HUES6 (cell line): ENCODE data around the gene EPB41L3.

Source experiments
- H3K27ac ChIP-seq: 2 replicates; pipeline ENCODE4 v1.7.0; 2013; ENCODE audit warnings: low read depth, mild to moderate bottlenecking, low read length, inconsistent platforms
- H3K27me3 ChIP-seq: 2 replicates; pipeline ENCODE4 v1.6.1; 2013; ENCODE audit warnings: low read length; ENCODE audit not compliant: control insufficient read depth, insufficient read depth
- H3K36me3 ChIP-seq: 2 replicates; pipeline ENCODE4 v1.6.1; 2013; ENCODE audit warnings: low read length; ENCODE audit not compliant: control insufficient read depth, insufficient read depth
- H3K4me1 ChIP-seq: 2 replicates; pipeline ENCODE4 v1.6.1; 2013; ENCODE audit warnings: low read length; ENCODE audit not compliant: control insufficient read depth, insufficient read depth
- H3K4me3 ChIP-seq: 2 replicates; pipeline ENCODE4 v1.5.1; 2013; ENCODE audit warnings: low read depth, low read length
- H3K9ac ChIP-seq: one replicate; pipeline ENCODE4 v1.6.1; 2013; ENCODE audit warnings: mild to moderate bottlenecking, low read length
- H3K9me3 ChIP-seq: 2 replicates; pipeline ENCODE4 v1.6.1; 2013; ENCODE audit warnings: low read depth, low read length; ENCODE audit not compliant: control insufficient read depth, insufficient read depth

The EPB41L3 gene

DNA sequence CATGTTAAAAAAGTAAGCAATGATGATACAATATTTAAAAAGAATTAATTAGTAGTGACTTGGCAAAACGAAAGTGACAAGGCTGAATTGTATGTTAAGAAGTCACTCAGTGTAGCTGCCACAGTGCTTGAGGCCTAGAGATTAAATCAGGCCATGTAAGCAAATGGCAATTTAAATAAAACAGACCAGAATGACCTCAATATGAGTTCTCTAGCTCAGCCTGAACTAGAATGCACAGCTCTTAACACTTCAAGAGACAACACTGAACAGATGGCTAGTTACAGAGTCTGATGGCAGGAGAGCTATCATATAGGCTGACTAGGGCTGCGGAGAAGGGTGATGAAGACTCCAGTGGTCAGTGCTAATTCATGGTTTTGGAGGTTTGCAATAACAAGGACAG lies 130.3 kb downstream of the EPB41L3 start:
- no peak overlapping the region for H3K4me3 ChIP-seq
- H3K27ac ChIP-seq = no peak overlapping the region
- H3K27me3 ChIP-seq = no peaks in the 10 kb centered on the region
- H3K36me3 ChIP-seq = no peaks in the 10 kb centered on the region
- peaks cover 2% of the 10 kb centered on the region; the same call in 1 of the 2 replicates for H3K4me1 ChIP-seq
- H3K9me3 ChIP-seq = no peaks in the 10 kb centered on the region
- no peak overlapping the region for H3K9ac ChIP-seq

DNA sequence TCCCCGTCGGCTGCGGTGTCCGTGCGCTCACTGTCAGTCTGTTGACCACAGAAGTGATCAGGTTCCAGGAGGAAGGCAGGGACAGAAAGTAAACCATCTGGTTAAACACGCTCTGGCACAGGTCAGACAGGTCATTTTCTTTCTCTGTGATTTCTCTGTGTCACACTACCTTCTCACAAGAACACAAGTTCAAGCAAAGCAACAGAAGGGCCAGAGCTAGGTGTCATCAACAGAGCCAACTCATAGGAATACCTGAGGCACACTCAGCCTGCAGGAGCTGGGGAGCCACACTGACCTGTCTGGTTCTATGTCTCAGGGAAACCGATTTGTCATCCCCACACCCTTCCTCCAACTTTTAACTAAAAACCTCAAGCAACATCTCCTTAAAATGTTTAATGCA lies 133.2 kb downstream of the EPB41L3 start:
- Histone ChIP-seq H3K4me3 (no peak overlapping the region), H3K4me1 (peaks cover 2% of the 10 kb centered on the region; the same call in 1 of the 2 replicates), H3K27ac (no peak overlapping the region), H3K9ac (no peak overlapping the region), H3K27me3 (no peaks in the 10 kb centered on the region), H3K9me3 (no peaks in the 10 kb centered on the region), H3K36me3 (no peaks in the 10 kb centered on the region)

DNA sequence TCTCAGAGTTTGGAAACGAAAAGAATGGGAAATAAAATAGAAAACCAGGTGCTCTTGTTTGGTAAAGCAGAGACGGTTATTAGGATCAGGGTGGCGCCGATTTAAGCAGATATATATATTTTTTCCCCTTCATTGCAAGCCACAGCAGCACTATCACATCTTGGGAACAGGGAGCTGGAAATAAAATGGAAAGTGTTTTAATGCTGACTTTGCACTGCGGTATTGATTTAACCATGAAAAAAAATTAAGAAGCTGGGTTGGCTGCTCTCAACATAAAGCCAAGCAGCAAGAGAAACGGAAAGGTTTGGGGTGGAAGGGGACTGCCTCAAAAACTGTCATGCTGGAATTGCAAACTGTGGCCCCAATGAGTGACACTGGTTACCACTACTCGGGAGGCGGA lies 145.5 kb downstream of the EPB41L3 start:
- H3K36me3 ChIP-seq = no peaks in the 10 kb centered on the region

DNA sequence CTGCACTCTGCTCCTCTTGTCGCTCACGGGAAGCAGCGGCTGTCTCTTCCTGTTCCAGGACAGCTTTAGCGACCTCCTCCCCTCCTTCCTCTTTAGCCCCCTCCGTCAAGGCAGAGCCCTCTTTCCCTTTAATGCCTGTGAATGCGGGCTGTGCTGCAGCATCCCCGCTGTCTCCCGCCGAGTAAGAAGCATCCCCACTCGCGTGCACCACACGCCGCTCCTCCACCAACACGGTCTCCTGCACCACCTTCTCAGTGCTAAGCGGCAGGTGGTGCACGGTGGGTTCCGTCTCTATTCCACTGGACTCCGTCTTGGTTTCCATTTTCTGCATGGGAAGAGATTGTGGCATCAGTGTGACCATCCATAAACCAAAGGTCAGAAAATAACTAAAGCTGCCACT lies 146.7 kb downstream of the EPB41L3 start:
- no peak overlapping the region for H3K9ac ChIP-seq
- no peaks in the 10 kb centered on the region for H3K9me3 ChIP-seq
- no peaks in the 10 kb centered on the region for H3K36me3 ChIP-seq

More for the DNA sequence above, 145.5 kb downstream of the EPB41L3 start:
- Histone ChIP-seq H3K9ac (no peak overlapping the region), H3K4me1 (peaks cover 3% of the 10 kb centered on the region; the same call in 1 of the 2 replicates), H3K9me3 (no peaks in the 10 kb centered on the region), H3K4me3 (no peak overlapping the region), H3K27me3 (no peaks in the 10 kb centered on the region), H3K27ac (no peak overlapping the region)

DNA sequence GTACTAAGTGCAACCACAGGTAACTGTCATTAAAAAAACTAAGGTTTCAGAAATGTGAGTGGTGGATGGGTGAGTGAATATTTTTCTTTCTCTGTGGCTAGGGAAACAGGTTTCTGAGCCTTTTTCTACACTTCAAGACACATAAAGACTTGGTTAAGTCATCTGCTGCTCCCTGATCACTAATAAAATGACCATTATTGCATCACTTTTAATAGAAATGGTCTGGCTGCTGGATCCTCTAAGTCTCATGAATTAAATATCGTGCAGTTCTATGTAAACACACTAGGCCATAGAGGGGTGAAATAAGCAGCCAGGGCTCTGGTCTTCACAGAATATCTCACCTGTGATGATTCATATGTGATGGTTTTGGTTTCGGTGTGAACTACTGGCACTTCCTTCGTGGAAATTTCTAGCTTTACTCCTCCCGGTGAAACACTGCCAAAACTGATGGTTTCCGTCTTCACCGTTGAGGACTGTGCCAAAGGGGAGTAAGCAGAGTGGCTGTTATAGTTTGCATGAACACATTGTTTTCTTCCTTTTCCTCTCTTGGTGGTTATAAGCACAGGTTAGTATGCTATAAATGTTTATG lies 147.8 kb downstream of the EPB41L3 start:
- Histone ChIP-seq H3K4me1 (peaks cover 3% of the 10 kb centered on the region; the same call in 1 of the 2 replicates), H3K27ac (no peak overlapping the region), H3K9ac (no peak overlapping the region), H3K9me3 (no peaks in the 10 kb centered on the region), H3K4me3 (no peak overlapping the region), H3K27me3 (no peaks in the 10 kb centered on the region), H3K36me3 (no peaks in the 10 kb centered on the region)

More for the DNA sequence above, 146.7 kb downstream of the EPB41L3 start:
- Histone ChIP-seq H3K27me3 (no peaks in the 10 kb centered on the region), H3K4me1 (peaks cover 3% of the 10 kb centered on the region; the same call in 1 of the 2 replicates), H3K4me3 (no peak overlapping the region), H3K27ac (no peak overlapping the region)

DNA sequence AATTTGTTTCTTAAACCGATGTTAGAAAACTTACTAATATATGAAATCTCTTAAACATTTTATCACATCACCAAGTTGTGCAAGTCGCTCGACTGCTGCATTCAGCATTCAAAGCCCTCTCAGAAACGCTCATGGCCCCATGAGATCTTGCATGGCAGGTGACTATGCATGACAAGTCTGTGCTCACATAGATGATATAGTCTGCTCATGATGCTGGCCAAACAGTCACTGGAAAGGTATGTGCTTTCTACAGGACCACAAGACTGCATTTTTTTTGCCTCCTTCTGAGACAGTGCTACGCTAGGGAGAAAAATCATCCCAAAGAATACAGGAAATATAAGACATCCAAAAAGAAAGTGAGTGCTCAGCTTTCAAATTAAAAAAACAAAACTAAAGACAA lies 150.0 kb downstream of the EPB41L3 start:
- peaks cover 3% of the 10 kb centered on the region; the same call in 1 of the 2 replicates for H3K4me1 ChIP-seq
- H3K27ac ChIP-seq = no peak overlapping the region
- no peaks in the 10 kb centered on the region for H3K9me3 ChIP-seq
- H3K9ac ChIP-seq = no peak overlapping the region
- H3K27me3 ChIP-seq = no peaks in the 10 kb centered on the region
- no peaks in the 10 kb centered on the region for H3K36me3 ChIP-seq
- no peak overlapping the region for H3K4me3 ChIP-seq

DNA sequence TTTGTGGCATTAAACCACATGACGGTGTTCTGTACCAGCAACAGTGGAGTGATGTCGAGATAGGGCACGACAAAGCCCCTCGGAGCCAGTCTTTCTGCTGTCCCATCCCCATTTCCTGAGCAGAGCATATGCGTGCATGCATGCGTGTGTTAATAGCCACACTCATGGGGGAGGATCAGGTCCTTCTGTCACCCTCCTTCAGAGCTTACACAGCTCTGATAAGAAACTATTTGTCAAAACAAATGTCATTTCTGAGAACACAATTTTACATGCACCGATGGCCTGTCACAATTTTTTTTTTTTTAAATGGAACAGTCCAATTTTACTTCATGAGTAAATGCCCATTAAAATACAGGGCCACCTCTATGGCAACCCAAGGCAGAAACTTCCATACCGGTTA lies 152.4 kb downstream of the EPB41L3 start:
- Histone ChIP-seq H3K9ac (no peak overlapping the region), H3K4me3 (no peak overlapping the region), H3K27ac (no peak overlapping the region), H3K36me3 (no peaks in the 10 kb centered on the region), H3K4me1 (no peaks in the 10 kb centered on the region), H3K27me3 (no peaks in the 10 kb centered on the region), H3K9me3 (no peaks in the 10 kb centered on the region)

DNA sequence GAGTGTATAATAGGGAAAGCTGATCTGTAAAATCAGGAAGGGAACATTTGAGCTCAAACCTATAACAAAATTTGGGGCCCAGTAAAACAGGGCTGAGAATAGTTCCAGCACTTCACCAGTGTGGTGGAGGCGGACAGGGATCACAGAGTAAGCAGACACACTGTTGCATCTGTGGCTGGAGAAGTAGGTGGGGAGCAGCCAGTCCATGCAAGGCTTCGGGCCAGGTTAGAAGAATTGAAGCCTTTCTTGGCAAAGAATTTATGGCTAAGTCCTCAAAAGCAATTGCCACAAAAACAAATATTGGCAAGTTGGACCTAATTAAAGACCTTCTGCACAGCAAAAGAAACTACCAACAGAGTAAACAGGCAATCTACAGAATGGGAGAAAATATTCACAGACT lies 154.4 kb downstream of the EPB41L3 start:
- no peak overlapping the region for H3K9ac ChIP-seq
- no peak overlapping the region for H3K27ac ChIP-seq
- H3K4me3 ChIP-seq = no peak overlapping the region
- H3K36me3 ChIP-seq = no peaks in the 10 kb centered on the region
- H3K27me3 ChIP-seq = no peaks in the 10 kb centered on the region
- no peaks in the 10 kb centered on the region for H3K9me3 ChIP-seq
- H3K4me1 ChIP-seq = no peaks in the 10 kb centered on the region

DNA sequence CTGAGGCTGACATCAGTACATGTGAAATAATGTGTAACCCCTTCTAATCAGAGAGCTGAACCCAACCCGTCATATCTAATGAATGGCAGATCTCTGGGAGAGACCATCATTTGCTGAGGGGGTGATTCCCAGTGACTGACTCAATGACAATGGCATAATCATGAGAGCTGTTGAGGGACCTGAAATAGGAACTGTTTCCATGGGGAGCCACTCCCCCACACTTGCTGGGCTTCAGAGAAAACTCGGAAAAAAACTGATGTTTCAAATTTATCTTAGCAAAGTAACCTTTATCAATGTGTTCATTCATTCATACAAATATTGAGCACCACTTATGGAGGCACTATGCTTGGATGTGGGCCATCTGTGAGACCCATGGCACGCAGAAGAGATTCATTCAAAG lies 154.9 kb downstream of the EPB41L3 start:
- Histone ChIP-seq H3K4me3 (no peak overlapping the region), H3K4me1 (peaks cover under 1% of the 10 kb centered on the region; the same call in 1 of the 2 replicates), H3K9ac (no peak overlapping the region), H3K27ac (no peak overlapping the region), H3K27me3 (no peaks in the 10 kb centered on the region), H3K9me3 (no peaks in the 10 kb centered on the region), H3K36me3 (no peaks in the 10 kb centered on the region)

DNA sequence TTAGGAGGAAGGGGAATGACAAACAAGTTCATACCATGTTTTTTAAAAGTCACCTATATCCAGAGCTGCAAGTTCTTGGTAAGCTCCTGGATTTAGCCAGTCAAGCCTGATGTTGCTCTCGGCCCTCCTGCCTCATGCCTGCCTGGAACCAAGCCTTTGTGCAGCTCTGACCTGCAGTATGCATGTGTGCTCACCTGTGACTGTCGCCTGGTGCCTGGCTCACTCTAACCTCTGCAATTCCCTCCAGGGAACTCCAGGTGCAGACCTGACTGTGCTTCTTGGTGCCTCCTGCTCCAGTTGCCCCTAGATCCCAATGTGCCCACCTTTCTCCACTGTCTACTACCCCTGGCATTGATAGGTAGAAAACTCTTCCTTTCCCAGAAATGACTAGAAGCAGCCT lies 163.2 kb downstream of the EPB41L3 start:
- no peak overlapping the region for H3K4me3 ChIP-seq
- H3K9ac ChIP-seq = no peak overlapping the region
- no peaks in the 10 kb centered on the region for H3K27me3 ChIP-seq
- H3K36me3 ChIP-seq = no peaks in the 10 kb centered on the region
- no peaks in the 10 kb centered on the region for H3K9me3 ChIP-seq
- peaks cover 5% of the 10 kb centered on the region; the same call in 1 of the 2 replicates for H3K4me1 ChIP-seq
- H3K27ac ChIP-seq = no peak overlapping the region

DNA sequence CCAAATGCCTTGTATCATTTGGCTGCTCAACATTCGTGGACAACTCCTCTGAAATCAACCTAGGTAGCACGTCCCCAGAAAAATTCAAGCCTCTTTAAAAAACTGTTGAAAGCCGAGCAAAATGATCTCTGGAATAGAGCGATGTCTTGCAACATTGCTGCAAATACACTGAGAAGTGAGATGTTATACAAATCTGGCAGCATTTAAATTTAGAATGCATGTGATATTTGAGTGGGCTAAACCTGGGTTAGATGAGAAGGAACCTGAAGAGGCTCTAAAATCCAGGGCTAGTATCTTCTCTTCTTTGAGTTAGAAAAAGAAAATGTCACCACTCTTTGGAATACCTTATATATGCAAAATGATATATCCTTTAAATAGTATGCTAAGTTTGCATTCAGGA lies 166.8 kb downstream of the EPB41L3 start:
- no peaks in the 10 kb centered on the region for H3K27me3 ChIP-seq
- no peaks in the 10 kb centered on the region for H3K36me3 ChIP-seq
- H3K4me3 ChIP-seq = no peak overlapping the region
- H3K27ac ChIP-seq = no peak overlapping the region
- H3K9me3 ChIP-seq = no peaks in the 10 kb centered on the region
- no peak overlapping the region for H3K9ac ChIP-seq
- H3K4me1 ChIP-seq = no peaks in the 10 kb centered on the region
